ENCODE results near the gene ZNF516.

ZNF516 gene

GRCh38 chr18:76454418-76454817 is 40.6 kb downstream of the ZNF516 start:
- no peak for TF ChIP-seq CTCF (conservative IDR thresholded peaks at IDR 0.05; ENCODE audit: low read length)
- no peak for DNase-seq (ENCODE audit: low read depth)
- H3K4me3 ChIP-seq (ENCODE audit: low read length) = no peak overlapping the region

GRCh38 chr18:76453932-76454331 is 41.1 kb downstream of the ZNF516 start:
- no peak for DNase-seq (ENCODE audit: low read depth)
- no peak overlapping the region for H3K4me3 ChIP-seq (ENCODE audit: low read length)
- TF ChIP-seq CTCF (conservative IDR thresholded peaks at IDR 0.05; ENCODE audit: low read length) = no peak

GRCh38 chr18:76453057-76453561 is 41.9 kb downstream of the ZNF516 start:
- TF ChIP-seq CTCF (conservative IDR thresholded peaks at IDR 0.05; ENCODE audit: low read length) = no peak
- H3K4me3 ChIP-seq (ENCODE audit: low read length) = no peak overlapping the region
- no peak for DNase-seq (ENCODE audit: low read depth)

- TF ChIP-seq CTCF (conservative IDR thresholded peaks at IDR 0.05; ENCODE audit: low read length) = no peak
- H3K4me3 ChIP-seq (ENCODE audit: low read length) = no peak overlapping the region
- no peak for DNase-seq (ENCODE audit: low read depth)
Observed at GRCh38 chr18:76452357-76452756, 42.7 kb downstream of the ZNF516 start.

- peak overlapping the region; percentile 66 for H3K4me3 ChIP-seq (ENCODE audit: low read length)
- no peak for DNase-seq (ENCODE audit: low read depth)
- TF ChIP-seq CTCF (conservative IDR thresholded peaks at IDR 0.05; ENCODE audit: low read length) = no peak
Observed at GRCh38 chr18:76451396-76452331, 43.4 kb downstream of the ZNF516 start.

- no peak for TF ChIP-seq CTCF (conservative IDR thresholded peaks at IDR 0.05; ENCODE audit: low read length)
- H3K4me3 ChIP-seq (ENCODE audit: low read length) = peak overlapping the region; percentile 66
- DNase-seq (ENCODE audit: low read depth) = peak; percentile 71
Observed at GRCh38 chr18:76450452-76451395, 44.3 kb downstream of the ZNF516 start.
